ENCODE measurements around the gene LITAFD.
"Not testable (repeated sequence)": the region's sequence is repeated elsewhere in the genome, so short reads cannot be mapped to it uniquely, and the experiment has no call there.

The LITAFD gene

GRCh38 chr16:8875317-8875716 is 6.8 kb upstream of the LITAFD start:
- not testable (repeated sequence) for H3K27ac Mint-ChIP-seq; H3K36me3 Mint-ChIP-seq (ENCODE audit: low read depth); H3K4me3 Mint-ChIP-seq; H3K27me3 Mint-ChIP-seq; H3K9me3 Mint-ChIP-seq
- peaks cover 16% of the 10 kb centered on the region for H3K4me1 Mint-ChIP-seq (ENCODE audit: low read depth)

GRCh38 chr16:8877894-8878522 is 4.1 kb upstream of the LITAFD start:
- Mint-ChIP-seq H3K36me3 (ENCODE audit: low read depth) (no peaks in the 10 kb centered on the region), H3K9me3 (no peaks in the 10 kb centered on the region), H3K4me3 (no peak overlapping the region), H3K27me3 (no peaks in the 10 kb centered on the region), H3K27ac (no peak overlapping the region), H3K4me1 (ENCODE audit: low read depth) (peaks cover 7% of the 10 kb centered on the region)

GRCh38 chr16:8878523-8878911 is 3.6 kb upstream of the LITAFD start:
- H3K4me1 Mint-ChIP-seq (ENCODE audit: low read depth) = peaks cover 7% of the 10 kb centered on the region
- H3K27ac Mint-ChIP-seq = no peak overlapping the region
- no peaks in the 10 kb centered on the region for H3K27me3 Mint-ChIP-seq
- H3K9me3 Mint-ChIP-seq = no peaks in the 10 kb centered on the region
- H3K36me3 Mint-ChIP-seq (ENCODE audit: low read depth) = no peaks in the 10 kb centered on the region
- no peak overlapping the region for H3K4me3 Mint-ChIP-seq

- Mint-ChIP-seq H3K4me3 (no peak overlapping the region), H3K4me1 (ENCODE audit: low read depth) (peaks cover 13% of the 10 kb centered on the region), H3K9me3 (no peaks in the 10 kb centered on the region), H3K27me3 (peaks cover 4% of the 10 kb centered on the region), H3K27ac (no peak overlapping the region), H3K36me3 (ENCODE audit: low read depth) (no peaks in the 10 kb centered on the region)
These were observed 1.2 kb upstream of the LITAFD start for GRCh38 chr16:8880839-8881510.

GRCh38 chr16:8882725-8883377 is 700 bp downstream of the LITAFD start:
- no peak overlapping the region for H3K4me3 Mint-ChIP-seq
- peaks cover 4% of the 10 kb centered on the region for H3K27me3 Mint-ChIP-seq
- no peaks in the 10 kb centered on the region for H3K9me3 Mint-ChIP-seq
- no peak overlapping the region for H3K27ac Mint-ChIP-seq
- peaks cover 4% of the 10 kb centered on the region for H3K36me3 Mint-ChIP-seq (ENCODE audit: low read depth)
- peaks cover 20% of the 10 kb centered on the region for H3K4me1 Mint-ChIP-seq (ENCODE audit: low read depth)

- peaks cover 20% of the 10 kb centered on the region for H3K4me1 Mint-ChIP-seq (ENCODE audit: low read depth)
- peaks cover 12% of the 10 kb centered on the region for H3K36me3 Mint-ChIP-seq (ENCODE audit: low read depth)
- no peak overlapping the region for H3K4me3 Mint-ChIP-seq
- H3K9me3 Mint-ChIP-seq = no peaks in the 10 kb centered on the region
- H3K27me3 Mint-ChIP-seq = peaks cover 4% of the 10 kb centered on the region
- H3K27ac Mint-ChIP-seq = peak overlapping the region; percentile 16
These were observed 3.8 kb downstream of the LITAFD start for GRCh38 chr16:8885674-8886592.

GRCh38 chr16:8886593-8887430 is 4.7 kb downstream of the LITAFD start:
- Mint-ChIP-seq H3K27ac (peak overlapping the region; percentile 16), H3K36me3 (ENCODE audit: low read depth) (peaks cover 21% of the 10 kb centered on the region), H3K9me3 (no peaks in the 10 kb centered on the region), H3K27me3 (peaks cover 4% of the 10 kb centered on the region), H3K4me3 (no peak overlapping the region), H3K4me1 (ENCODE audit: low read depth) (peaks cover 26% of the 10 kb centered on the region)

GRCh38 chr16:8887431-8887765 is 5.2 kb downstream of the LITAFD start:
- peaks cover 4% of the 10 kb centered on the region for H3K27me3 Mint-ChIP-seq
- H3K36me3 Mint-ChIP-seq (ENCODE audit: low read depth) = peaks cover 26% of the 10 kb centered on the region
- H3K9me3 Mint-ChIP-seq = no peaks in the 10 kb centered on the region
- no peak overlapping the region for H3K4me3 Mint-ChIP-seq
- H3K27ac Mint-ChIP-seq = no peak overlapping the region
- H3K4me1 Mint-ChIP-seq (ENCODE audit: low read depth) = peaks cover 32% of the 10 kb centered on the region

GRCh38 chr16:8887952-8888560 is 5.9 kb downstream of the LITAFD start:
- peaks cover 33% of the 10 kb centered on the region for H3K4me1 Mint-ChIP-seq (ENCODE audit: low read depth)
- peaks cover 4% of the 10 kb centered on the region for H3K27me3 Mint-ChIP-seq
- no peak overlapping the region for H3K4me3 Mint-ChIP-seq
- H3K36me3 Mint-ChIP-seq (ENCODE audit: low read depth) = peaks cover 33% of the 10 kb centered on the region
- no peak overlapping the region for H3K27ac Mint-ChIP-seq
- no peaks in the 10 kb centered on the region for H3K9me3 Mint-ChIP-seq

- Mint-ChIP-seq H3K4me1 (ENCODE audit: low read depth) (peaks cover 33% of the 10 kb centered on the region), H3K36me3 (ENCODE audit: low read depth) (peaks cover 43% of the 10 kb centered on the region), H3K27me3 (peaks cover 4% of the 10 kb centered on the region), H3K27ac (no peak overlapping the region), H3K9me3 (no peaks in the 10 kb centered on the region), H3K4me3 (no peak overlapping the region)
These were observed 7.1 kb downstream of the LITAFD start for GRCh38 chr16:8888951-8889892.

- Mint-ChIP-seq H3K9me3 (no peaks in the 10 kb centered on the region), H3K27me3 (peaks cover 4% of the 10 kb centered on the region), H3K4me3 (no peak overlapping the region), H3K4me1 (ENCODE audit: low read depth) (peaks cover 33% of the 10 kb centered on the region), H3K36me3 (ENCODE audit: low read depth) (peaks cover 49% of the 10 kb centered on the region), H3K27ac (peak overlapping the region; percentile 21)
These were observed 7.9 kb downstream of the LITAFD start for GRCh38 chr16:8889893-8890548.

- H3K27ac Mint-ChIP-seq = no peak overlapping the region
- no peak overlapping the region for H3K4me3 Mint-ChIP-seq
- H3K9me3 Mint-ChIP-seq = no peaks in the 10 kb centered on the region
- peaks cover 32% of the 10 kb centered on the region for H3K4me1 Mint-ChIP-seq (ENCODE audit: low read depth)
- H3K36me3 Mint-ChIP-seq (ENCODE audit: low read depth) = peaks cover 55% of the 10 kb centered on the region
- H3K27me3 Mint-ChIP-seq = peaks cover 3% of the 10 kb centered on the region
These were observed 8.4 kb downstream of the LITAFD start for GRCh38 chr16:8890549-8890921.

Data from stimulated activated naive CD8-positive, alpha-beta T cell treated with anti-CD3 and anti-CD28 coated beads, Interleukin-15, Interleukin-2, amounts not matched to agents 100 ng/mL and 50 ng/mL, for 24 hours (primary cell).